Adrenal gland (tissue), 12 donors: ENCODE results near the gene CCDC88B. TPM values are rescaled to one million over a fixed set of nuclear protein-coding genes. Genes with fewer than 3 reads are reported as not detected.

Source experiments
- DNase-seq, 7 donors: peaks; one replicate each; pipeline ENCODE4 v3.0.0-alpha.2; 2019 to 2020
- H3K27ac ChIP-seq, 5 donors: fragments of 200-600 bp; sonication (generic) in 4 of 5; 1 replicate in 3 of 5; 2 replicates in 2 of 5; pipeline versions ENCODE4 v1.5.1 to v1.8.0; 2016 to 2020; ENCODE audit warnings: mild to moderate bottlenecking in 1 of 5
- H3K27me3 ChIP-seq: fragments of 200-600 bp; 2 replicates; pipeline ENCODE4 v1.8.0; 2021
- H3K36me3 ChIP-seq, 2 donors: fragments of 200-600 bp; replicated peaks in 1 of 2; 1 replicate in 1 of 2; 2 replicates in 1 of 2; pipeline versions ENCODE4 v1.5.1 to v1.8.0; 2018 to 2022
- H3K4me1 ChIP-seq, 2 donors: fragments of 200-600 bp; replicated peaks in 1 of 2; 1 replicate in 1 of 2; 2 replicates in 1 of 2; pipeline versions ENCODE4 v1.5.1 to v1.8.0; 2018 to 2021
- H3K4me3 ChIP-seq, 4 donors: fragments of 200-600 bp; sonication (generic) in 3 of 4; one replicate each; pipeline ENCODE4 v1.5.1; 2016 to 2018
- H3K9me3 ChIP-seq, 3 donors: fragments of 200-600 bp; sonication (generic) in 1 of 3; replicated peaks in 1 of 3; 1 replicate in 2 of 3; 2 replicates in 1 of 3; pipeline versions ENCODE4 v1.5.1 to v1.8.0; 2016 to 2021
- CTCF ChIP-seq, 6 experiments: fragments of 450-650 bp in 4 of 6; fragments of 200-600 bp in 2 of 6; sonication (generic) in 1 of 6; IDR thresholded peaks; 1 replicate in 5 of 6; 2 replicates in 1 of 6; pipeline versions ENCODE4 v1.5.1 to v1.8.0; 2016 to 2021; ENCODE audit warnings: antibody characterized with exemption in 6 of 6, mild to moderate bottlenecking in 2 of 6, moderate library complexity in 1 of 6
- POLR2A ChIP-seq, 2 donors: fragments of 450-650 bp; IDR thresholded peaks; one replicate each; pipeline ENCODE4 v1.6.1; 2017; ENCODE audit warnings: antibody characterized with exemption in 2 of 2, mild to moderate bottlenecking in 2 of 2, moderate library complexity in 1 of 2
- WGBS, 4 donors: extraction: QIAGEN DNeasy Blood & Tissue Kit in 2 of 4; methylation state at CpG; one replicate each; pipeline versions ENCODE4 v1.1.5 to v1.1.7; 2013 to 2017; 5-methylcytosine and 5-hydroxymethylcytosine counted together
- intact Hi-C, 2 donors: fragments of 100-400 bp; cut with DNase I; formaldehyde crosslinking; loops; one replicate each; pipeline versions ENCODE4 v1.14.1 to v1.15.0; 2022 to 2023
- polyA plus RNA-seq, 3 donors: library from polyadenylated mRNA; stranded (reverse); fragments of 200-250 nt in 2 of 3; fragments of 350-450 nt in 1 of 3; fragmentation: Illumina TruSeq in 1 of 3; extraction: RNeasy Lipid Tissue Mini Kit (QIAGEN cat#74804) in 1 of 3; gene quantifications; one replicate each; pipeline ENCODE4 v1.2.3, GENCODE V29; 2013 to 2014
- total RNA-seq, 9 donors: library from RNA; depleted of rRNA in 4 of 9; stranded (reverse); fragments of >200 nt in 4 of 9; fragments of 120-200 nt in 1 of 9; fragmentation: NEBNext Ultra II Directional in 1 of 9; extraction: Animal tissue kit (Norgen Biotek cat#: 25700) in 1 of 9; gene quantifications; one replicate each; pipeline versions ENCODE4 v1.1.0 to v1.2.4, GENCODE V29; 2013 to 2023
- donor health status: healthy with polysubstance abuse.
- donor health status: Bipolar disorder and iron deficiency.
- donor health status: DM: yes; HTN: yes; CAD: no.
- donor health status: DM: no; HTN: no; CAD: no.
- donor health status: DM: no; HTN: no; CAD: no.
- donor health status: DM: yes; HTN: yes; CAD: no.

Gene CCDC88B
- total and polyA plus RNA-seq, 12 donors = 5.1 to 143 (median 14.5) TPM

GRCh38 chr11:64384981-64385944, 45.3 kb downstream of the CCDC88B start:
- H3K27me3 ChIP-seq = no peaks in the 10 kb centered on the region
- no peak for DNase-seq
- no peak overlapping the region for H3K4me3 ChIP-seq
- peak overlapping the region in 1 of 5 donors; percentile 40 for H3K27ac ChIP-seq
- H3K9me3 ChIP-seq = no peaks in the 10 kb centered on the region
- H3K4me1 ChIP-seq = peaks cover 16 to 28% of the 10 kb centered on the region in 2 donors
- WGBS, 4 donors = 68 to 76% (median 75%) methylated on average over 9 to 15 of the region's 15 CpGs
- no peak for TF ChIP-seq CTCF (IDR thresholded peaks at IDR 0.05)
- TF ChIP-seq POLR2A (IDR thresholded peaks at IDR 0.05) = no peak
- no peaks in the 10 kb centered on the region for H3K36me3 ChIP-seq
- intact Hi-C loops = no loop called here

- intact Hi-C loops = no loop called here
- DNase-seq = no peak
- TF ChIP-seq POLR2A (IDR thresholded peaks at IDR 0.05) (no peak), CTCF (IDR thresholded peaks at IDR 0.05) (no peak)
Observed at GRCh38 chr11:64385945-64386704, 46.1 kb downstream of the CCDC88B start.

GRCh38 chr11:64387916-64388315, 47.9 kb downstream of the CCDC88B start:
- intact Hi-C loops = no loop called here
- no peak overlapping the region for H3K4me3 ChIP-seq
- no peak overlapping the region for H3K27ac ChIP-seq
- no peak for DNase-seq
- H3K27me3 ChIP-seq = no peaks in the 10 kb centered on the region
- H3K4me1 ChIP-seq = peaks cover 16 to 28% of the 10 kb centered on the region in 2 donors
- no peaks in the 10 kb centered on the region for H3K9me3 ChIP-seq
- no peaks in the 10 kb centered on the region for H3K36me3 ChIP-seq
- TF ChIP-seq CTCF (IDR thresholded peaks at IDR 0.05) (no peak), POLR2A (IDR thresholded peaks at IDR 0.05) (no peak)

More at GRCh38 chr11:64385945-64386704, 46.1 kb downstream of the CCDC88B start:
- WGBS, 4 donors = 73 to 81% (median 80%) methylated on average over 11 of the region's 11 CpGs
- H3K4me3 ChIP-seq = no peak overlapping the region
- H3K27ac ChIP-seq = no peak overlapping the region
- no peaks in the 10 kb centered on the region for H3K27me3 ChIP-seq
- no peaks in the 10 kb centered on the region for H3K36me3 ChIP-seq
- no peaks in the 10 kb centered on the region for H3K9me3 ChIP-seq
- peaks cover 16 to 28% of the 10 kb centered on the region in 2 donors for H3K4me1 ChIP-seq

GRCh38 chr11:64388894-64389293, 48.9 kb downstream of the CCDC88B start:
- peaks cover 16 to 23% of the 10 kb centered on the region in 2 donors for H3K4me1 ChIP-seq
- no peaks in the 10 kb centered on the region for H3K36me3 ChIP-seq
- no peak for DNase-seq
- H3K9me3 ChIP-seq = no peaks in the 10 kb centered on the region
- 72 to 88% (median 83%) methylated on average over 7 to 10 of the region's 10 CpGs for WGBS, 4 donors
- H3K4me3 ChIP-seq = no peak overlapping the region
- H3K27ac ChIP-seq = no peak overlapping the region
- H3K27me3 ChIP-seq = no peaks in the 10 kb centered on the region
- TF ChIP-seq CTCF (IDR thresholded peaks at IDR 0.05) = no peak
- no peak for TF ChIP-seq POLR2A (IDR thresholded peaks at IDR 0.05)
- intact Hi-C loops = no loop called here
